A549 (cell line): ENCODE data around the gene PLA2G4F. TPM values are rescaled to one million over a fixed set of nuclear protein-coding genes. Genes with fewer than 3 reads are reported as not detected.

ENCODE experiments used
- ATAC-seq, 2 experiments: fragments of 200-7000 bp in 1 of 2; fragments of >200 bp in 1 of 2; cut with Nextera tagmentation in 1 of 2; cut with Tn5 transposase in 1 of 2; 3 replicates each; pipeline versions ENCODE4 v1.8.0 to v1.9.1; 2018 to 2020; ENCODE audit warnings: mild to moderate bottlenecking in 1 of 2, moderate library complexity in 1 of 2
- CTCF ChIA-PET: fragments of 300-600 bp; sonication (Branson Sonifier 250); formaldehyde crosslinking; extraction: SDS; loops from one replicate; lab custom pipeline; 2021; ENCODE audit warnings: antibody characterized with exemption, inconsistent platforms; lab: Yijun Ruan, JAX
- POLR2A ChIA-PET: fragments of 350-600 bp; formaldehyde crosslinking; extraction: SDS; loops from one replicate; lab custom pipeline; 2021; ENCODE audit warnings: antibody characterized with exemption, inconsistent platforms; lab: Yijun Ruan, JAX
- DNase-seq, 2 experiments: peaks; one replicate each; pipeline versions ENCODE4 v3.0.0 to v3.0.0-alpha.2; 2011 to 2016; ENCODE audit warnings: low read depth in 1 of 2, low spot score in 1 of 2
- FAIRE-seq: peaks from 2 replicates; lab custom pipeline; 2011; peaks lifted over from hg19 to GRCh38; lab: Jason Lieb, UNC
- H3K27ac ChIP-seq, 2 experiments: fragments of >200 bp; sonication (Bioruptor Twin); formaldehyde crosslinking; 3 replicates each; pipeline ENCODE4 v1.5.1; 2016 to 2017
- H3K4me1 ChIP-seq: fragments of >200 bp; sonication (Bioruptor Twin); formaldehyde crosslinking; 3 replicates; pipeline ENCODE4 v1.6.1; 2016
- H3K4me2 ChIP-seq: fragments of >200 bp; sonication (Bioruptor Twin); formaldehyde crosslinking; 3 replicates; pipeline ENCODE4 v1.6.1; 2016
- H3K4me3 ChIP-seq: fragments of >200 bp; sonication (Bioruptor Twin); formaldehyde crosslinking; 3 replicates; pipeline ENCODE4 v1.5.1; 2016
- H3K9me3 ChIP-seq: fragments of >200 bp; sonication (Bioruptor Twin); formaldehyde crosslinking; 3 replicates; pipeline ENCODE4 v1.6.1; 2016
- ATOH8 ChIP-seq: fragments of 250-450 bp; sonication (Bioruptor Pico); IDR thresholded peaks from 2 replicates; pipeline ENCODE4 v1.5.0; 2020; ENCODE audit warnings: low read depth, mild to moderate bottlenecking, moderate library complexity
- BCL3 ChIP-seq: fragments of >200 bp; sonication (Bioruptor Twin); formaldehyde crosslinking; IDR thresholded peaks from 3 replicates; pipeline ENCODE4 v1.6.1; 2016
- EHMT2 ChIP-seq: fragments of 200-600 bp; sonication (generic); IDR thresholded peaks from 2 replicates; pipeline ENCODE4 v1.6.1; 2016; ENCODE audit warnings: antibody characterized with exemption, low read depth, mild to moderate bottlenecking, moderate library complexity
- ELK1 ChIP-seq: fragments of 150-350 bp; IDR thresholded peaks from 2 replicates; pipeline ENCODE4 v1.6.1; 2014; ENCODE audit warnings: low read depth, mild to moderate bottlenecking, low read length
- HDAC2 ChIP-seq: fragments of 200-600 bp; sonication (generic); IDR thresholded peaks from 2 replicates; pipeline ENCODE4 v1.6.1; 2016
- HOXB13 ChIP-seq: fragments of 250-450 bp; sonication (Bioruptor Pico); IDR thresholded peaks from 2 replicates; pipeline ENCODE4 v1.5.0; 2020; ENCODE audit warnings: low read depth, mild to moderate bottlenecking, moderate library complexity
- HOXB5 ChIP-seq: fragments of 250-450 bp; sonication (Bioruptor Pico); IDR thresholded peaks from 2 replicates; pipeline ENCODE4 v1.5.0; 2020; ENCODE audit warnings: mild to moderate bottlenecking, moderate library complexity
- JUN ChIP-seq, 2 experiments: fragments of >200 bp; sonication (Bioruptor Twin); formaldehyde crosslinking; IDR thresholded peaks; 2 replicates in 1 of 2; 3 replicates in 1 of 2; pipeline ENCODE4 v1.6.1; 2016 to 2017
- JUNB ChIP-seq: fragments of >200 bp; sonication (Bioruptor Twin); formaldehyde crosslinking; IDR thresholded peaks from 2 replicates; pipeline ENCODE4 v1.6.1; 2016
- KDM5A ChIP-seq: fragments of 200-600 bp; sonication (generic); IDR thresholded peaks from 2 replicates; pipeline ENCODE4 v1.6.1; 2016; ENCODE audit warnings: antibody characterized with exemption, mild to moderate bottlenecking
- RAD21 ChIP-seq, 2 experiments: fragments of >200 bp in 1 of 2; sonication (Bioruptor Twin) in 1 of 2; formaldehyde crosslinking in 1 of 2; IDR thresholded peaks in 1 of 2; conservative IDR thresholded peaks in 1 of 2; 2 replicates in 1 of 2; 3 replicates in 1 of 2; pipeline ENCODE4 v1.6.1; 2012 to 2018; ENCODE audit warnings: inconsistent platforms in 1 of 2
- RFX5 ChIP-seq: fragments of 450-650 bp; IDR thresholded peaks from 2 replicates; pipeline ENCODE4 v1.7.1; 2014; ENCODE audit warnings: antibody characterized with exemption, mild to moderate bottlenecking, moderate library complexity
- TFCP2L1 ChIP-seq: fragments of 250-450 bp; sonication (Bioruptor Pico); IDR thresholded peaks from 2 replicates; pipeline ENCODE4 v1.5.0; 2021; ENCODE audit warnings: mild to moderate bottlenecking
- USF2 ChIP-seq: fragments of 450-650 bp; IDR thresholded peaks from 2 replicates; pipeline ENCODE4 v1.6.1; 2014; ENCODE audit warnings: antibody characterized with exemption
- ZC3H11A ChIP-seq: fragments of 450-650 bp; IDR thresholded peaks from 2 replicates; pipeline ENCODE4 v1.6.1; 2014; ENCODE audit warnings: antibody characterized with exemption, mild to moderate bottlenecking
- WGBS: methylation state at CpG from one replicate; pipeline ENCODE4 v1.1.6; 2017; ENCODE audit errors: missing lambda C conversion rate; 5-methylcytosine and 5-hydroxymethylcytosine counted together
- polyA plus RNA-seq, 4 experiments: library from polyadenylated mRNA; depleted of rRNA in 3 of 4; stranded (reverse); fragments of >200 nt; fragmentation: RNase III in 1 of 4; extraction: RNeasy Plus Mini Kit Qiagen cat#74134 plus additional on column Dnase treatment in 1 of 4; gene quantifications; 2 replicates in 3 of 4; 3 replicates in 1 of 4; pipeline ENCODE4 v1.2.3, GENCODE V29; 2011 to 2017

The PLA2G4F gene
- polyA plus RNA-seq, 2 of the 4 experiments (the other 2 are of a cell fraction) = not detected

- FAIRE-seq (no peak), ATAC-seq (no peak), DNase-seq (no peak)
- Histone ChIP-seq H3K27ac (no peak overlapping the region), H3K4me3 (no peak overlapping the region), H3K4me1 (no peaks in the 10 kb centered on the region), H3K4me2 (no peak overlapping the region), H3K9me3 (no peaks in the 10 kb centered on the region)
- ChIA-PET CTCF (interaction anchor here (0.6 to 1.2 kb wide), 2 partner anchors 14 to 407 kb away, joined by 3 to 5 read pairs; no protein-coding TSS in a partner anchor), POLR2A (no interaction called here)
- TF ChIP-seq EHMT2 = no peak
- no peak for TF ChIP-seq JUNB
- WGBS = 70% methylated on average over 8 of the region's 11 CpGs
Observed at GRCh38 chr15:42152921-42153698, 3.3 kb downstream of the PLA2G4F start.

- H3K4me1 ChIP-seq = no peaks in the 10 kb centered on the region
- CTCF ChIA-PET = no interaction called here
- no peak for FAIRE-seq
- TF ChIP-seq RAD21 (conservative IDR thresholded peaks at IDR 0.05 in 1 of 2, IDR thresholded peaks at IDR 0.05 in 1 of 2) (no peak), RFX5 (no peak), HOXB5 (CRISPR knock-in tag) (no peak), KDM5A (no peak), TFCP2L1 (CRISPR knock-in tag) (no peak), HDAC2 (no peak), ATOH8 (CRISPR knock-in tag) (no peak), ELK1 (no peak), JUN (IDR thresholded peaks at IDR 0.05) (no peak), ZC3H11A (no peak)
- TF ChIP-seq, all 56 proteins: peak for 0
- no peak overlapping the region for H3K27ac ChIP-seq
- no peaks in the 10 kb centered on the region for H3K9me3 ChIP-seq
- H3K4me2 ChIP-seq = no peak overlapping the region
- 76% methylated on average over 12 of the region's 14 CpGs for WGBS
- H3K4me3 ChIP-seq = no peak overlapping the region
- no peak for ATAC-seq
- no peak for DNase-seq
- POLR2A ChIA-PET = no interaction called here
Observed at GRCh38 chr15:42152196-42152920, 4.1 kb downstream of the PLA2G4F start.

GRCh38 chr15:42151736-42152135 is 4.7 kb downstream of the PLA2G4F start:
- CTCF ChIA-PET = no interaction called here
- no peak for TF ChIP-seq HOXB13 (CRISPR knock-in tag)
- no peak for TF ChIP-seq USF2
- no peak for TF ChIP-seq EHMT2
- no peak for TF ChIP-seq BCL3
- TF ChIP-seq KDM5A = no peak
- Histone ChIP-seq H3K27ac (no peak overlapping the region), H3K4me3 (no peak overlapping the region), H3K9me3 (no peaks in the 10 kb centered on the region), H3K4me2 (no peak overlapping the region), H3K4me1 (no peaks in the 10 kb centered on the region)
- ATAC-seq (no peak), FAIRE-seq (no peak), DNase-seq (no peak)
- POLR2A ChIA-PET = no interaction called here
- WGBS = 66% methylated on average over 4 of the region's 4 CpGs
